ENCODE results near the gene NEK11. TPM values are rescaled to one million over a fixed set of nuclear protein-coding genes. Genes with fewer than 3 reads are reported as not detected.

NEK11 gene
- total and polyA plus RNA-seq, 9 of the 15 experiments (the other 6 are each of a cell fraction or from before 2014, with no cell fraction given) = 0.28 to 1.5 (median 0.87) TPM

DNA sequence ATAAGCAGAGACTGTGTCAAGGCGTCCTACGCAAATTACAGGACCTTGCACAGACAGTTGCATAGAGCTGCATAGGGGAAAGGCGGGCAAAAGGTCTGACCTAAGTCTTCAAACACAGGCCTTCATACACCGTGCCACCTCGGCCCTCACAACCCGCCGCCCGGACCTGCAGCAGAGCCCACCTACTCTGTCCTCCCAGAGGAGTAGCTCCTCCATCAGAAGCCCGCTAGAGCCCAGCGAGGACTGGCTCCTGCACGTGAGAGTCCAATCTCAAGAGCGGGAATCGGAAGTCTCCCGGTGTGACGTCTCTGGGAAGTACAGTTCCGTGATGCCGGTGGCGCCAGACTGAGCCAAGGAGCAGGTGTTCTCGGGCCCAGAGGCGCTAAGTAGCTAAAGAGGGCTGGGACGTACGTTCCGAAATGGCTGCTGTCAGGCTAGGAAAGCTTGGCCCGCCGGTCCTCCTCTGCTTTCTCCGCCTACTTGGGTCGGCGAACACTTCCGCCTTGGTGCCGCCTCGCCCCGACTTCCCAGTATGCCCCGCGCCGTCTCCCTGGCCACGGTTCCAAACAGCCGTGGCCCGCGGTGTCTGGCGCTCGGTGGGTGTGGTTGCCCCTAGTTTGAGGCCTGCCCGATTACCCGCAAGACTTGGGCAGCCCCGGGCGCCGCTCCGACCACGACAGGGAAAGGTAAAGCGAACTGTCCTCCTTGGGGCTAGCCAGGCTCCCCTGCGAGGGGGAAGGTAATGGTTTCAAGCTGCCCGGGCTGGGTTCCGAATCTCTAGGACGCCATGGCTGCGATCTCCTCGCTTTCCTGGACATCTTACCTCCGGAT, at the start of gene NEK11, which contains the start of gene ASTE1 (continued):
- no peak for TF ChIP-seq SMAD1 (IDR thresholded peaks at IDR 0.05; ENCODE audit: low read depth, low read length, partially characterized antibody)
- no peak for TF ChIP-seq POU5F1 (IDR thresholded peaks at IDR 0.05; ENCODE audit: borderline replicate concordance, low read depth, low read length, partially characterized antibody)
- no peak for TF ChIP-seq SAFB (IDR thresholded peaks at IDR 0.05; ENCODE audit: borderline replicate concordance, low read depth, low read length)
- no peak for TF ChIP-seq MCM3 (IDR thresholded peaks at IDR 0.05)
- no peak for TF ChIP-seq CREBBP (IDR thresholded peaks at IDR 0.05; ENCODE audit: low read depth, low read length)
- no peak for TF ChIP-seq CHD4 (IDR thresholded peaks at IDR 0.05; ENCODE audit: insufficient read depth, insufficient replicate concordance, low read depth, low read length, poor library complexity, severe bottlenecking)
- no peak for TF ChIP-seq TBL1XR1 (IDR thresholded peaks at IDR 0.05; ENCODE audit: low read length in 2 of 2)
- TF ChIP-seq, protein P1, sequence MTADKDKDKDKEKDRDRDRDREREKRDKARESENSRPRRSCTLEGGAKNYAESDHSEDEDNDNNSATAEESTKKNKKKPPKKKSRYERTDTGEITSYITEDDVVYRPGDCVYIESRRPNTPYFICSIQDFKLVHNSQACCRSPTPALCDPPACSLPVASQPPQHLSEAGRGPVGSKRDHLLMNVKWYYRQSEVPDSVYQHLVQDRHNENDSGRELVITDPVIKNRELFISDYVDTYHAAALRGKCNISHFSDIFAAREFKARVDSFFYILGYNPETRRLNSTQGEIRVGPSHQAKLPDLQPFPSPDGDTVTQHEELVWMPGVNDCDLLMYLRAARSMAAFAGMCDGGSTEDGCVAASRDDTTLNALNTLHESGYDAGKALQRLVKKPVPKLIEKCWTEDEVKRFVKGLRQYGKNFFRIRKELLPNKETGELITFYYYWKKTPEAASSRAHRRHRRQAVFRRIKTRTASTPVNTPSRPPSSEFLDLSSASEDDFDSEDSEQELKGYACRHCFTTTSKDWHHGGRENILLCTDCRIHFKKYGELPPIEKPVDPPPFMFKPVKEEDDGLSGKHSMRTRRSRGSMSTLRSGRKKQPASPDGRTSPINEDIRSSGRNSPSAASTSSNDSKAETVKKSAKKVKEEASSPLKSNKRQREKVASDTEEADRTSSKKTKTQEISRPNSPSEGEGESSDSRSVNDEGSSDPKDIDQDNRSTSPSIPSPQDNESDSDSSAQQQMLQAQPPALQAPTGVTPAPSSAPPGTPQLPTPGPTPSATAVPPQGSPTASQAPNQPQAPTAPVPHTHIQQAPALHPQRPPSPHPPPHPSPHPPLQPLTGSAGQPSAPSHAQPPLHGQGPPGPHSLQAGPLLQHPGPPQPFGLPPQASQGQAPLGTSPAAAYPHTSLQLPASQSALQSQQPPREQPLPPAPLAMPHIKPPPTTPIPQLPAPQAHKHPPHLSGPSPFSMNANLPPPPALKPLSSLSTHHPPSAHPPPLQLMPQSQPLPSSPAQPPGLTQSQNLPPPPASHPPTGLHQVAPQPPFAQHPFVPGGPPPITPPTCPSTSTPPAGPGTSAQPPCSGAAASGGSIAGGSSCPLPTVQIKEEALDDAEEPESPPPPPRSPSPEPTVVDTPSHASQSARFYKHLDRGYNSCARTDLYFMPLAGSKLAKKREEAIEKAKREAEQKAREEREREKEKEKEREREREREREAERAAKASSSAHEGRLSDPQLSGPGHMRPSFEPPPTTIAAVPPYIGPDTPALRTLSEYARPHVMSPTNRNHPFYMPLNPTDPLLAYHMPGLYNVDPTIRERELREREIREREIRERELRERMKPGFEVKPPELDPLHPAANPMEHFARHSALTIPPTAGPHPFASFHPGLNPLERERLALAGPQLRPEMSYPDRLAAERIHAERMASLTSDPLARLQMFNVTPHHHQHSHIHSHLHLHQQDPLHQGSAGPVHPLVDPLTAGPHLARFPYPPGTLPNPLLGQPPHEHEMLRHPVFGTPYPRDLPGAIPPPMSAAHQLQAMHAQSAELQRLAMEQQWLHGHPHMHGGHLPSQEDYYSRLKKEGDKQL (CRISPR knock-in tag; IDR thresholded peaks at IDR 0.05; ENCODE audit: borderline replicate concordance) = no peak
- TF ChIP-seq, protein P2, sequence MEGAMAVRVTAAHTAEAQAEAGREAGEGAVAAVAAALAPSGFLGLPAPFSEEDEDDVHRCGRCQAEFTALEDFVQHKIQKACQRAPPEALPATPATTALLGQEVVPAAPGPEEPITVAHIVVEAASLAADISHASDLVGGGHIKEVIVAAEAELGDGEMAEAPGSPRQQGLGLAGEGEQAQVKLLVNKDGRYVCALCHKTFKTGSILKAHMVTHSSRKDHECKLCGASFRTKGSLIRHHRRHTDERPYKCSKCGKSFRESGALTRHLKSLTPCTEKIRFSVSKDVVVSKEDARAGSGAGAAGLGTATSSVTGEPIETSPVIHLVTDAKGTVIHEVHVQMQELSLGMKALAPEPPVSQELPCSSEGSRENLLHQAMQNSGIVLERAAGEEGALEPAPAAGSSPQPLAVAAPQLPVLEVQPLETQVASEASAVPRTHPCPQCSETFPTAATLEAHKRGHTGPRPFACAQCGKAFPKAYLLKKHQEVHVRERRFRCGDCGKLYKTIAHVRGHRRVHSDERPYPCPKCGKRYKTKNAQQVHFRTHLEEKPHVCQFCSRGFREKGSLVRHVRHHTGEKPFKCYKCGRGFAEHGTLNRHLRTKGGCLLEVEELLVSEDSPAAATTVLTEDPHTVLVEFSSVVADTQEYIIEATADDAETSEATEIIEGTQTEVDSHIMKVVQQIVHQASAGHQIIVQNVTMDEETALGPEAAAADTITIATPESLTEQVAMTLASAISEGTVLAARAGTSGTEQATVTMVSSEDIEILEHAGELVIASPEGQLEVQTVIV (CRISPR knock-in tag; IDR thresholded peaks at IDR 0.05; ENCODE audit: borderline replicate concordance) = no peak
- no peak for TF ChIP-seq ZNF224 (CRISPR knock-in tag; IDR thresholded peaks at IDR 0.05)
- no peak for TF ChIP-seq ZKSCAN8 (CRISPR knock-in tag; IDR thresholded peaks at IDR 0.05)
- TF ChIP-seq TEAD1 (CRISPR knock-in tag; IDR thresholded peaks at IDR 0.05) = no peak; a peak in 1 of 4 replicates
- no peak for TF ChIP-seq SMARCB1 (IDR thresholded peaks at IDR 0.05; ENCODE audit: insufficient read length, low read depth)
- TF ChIP-seq, protein P3, sequence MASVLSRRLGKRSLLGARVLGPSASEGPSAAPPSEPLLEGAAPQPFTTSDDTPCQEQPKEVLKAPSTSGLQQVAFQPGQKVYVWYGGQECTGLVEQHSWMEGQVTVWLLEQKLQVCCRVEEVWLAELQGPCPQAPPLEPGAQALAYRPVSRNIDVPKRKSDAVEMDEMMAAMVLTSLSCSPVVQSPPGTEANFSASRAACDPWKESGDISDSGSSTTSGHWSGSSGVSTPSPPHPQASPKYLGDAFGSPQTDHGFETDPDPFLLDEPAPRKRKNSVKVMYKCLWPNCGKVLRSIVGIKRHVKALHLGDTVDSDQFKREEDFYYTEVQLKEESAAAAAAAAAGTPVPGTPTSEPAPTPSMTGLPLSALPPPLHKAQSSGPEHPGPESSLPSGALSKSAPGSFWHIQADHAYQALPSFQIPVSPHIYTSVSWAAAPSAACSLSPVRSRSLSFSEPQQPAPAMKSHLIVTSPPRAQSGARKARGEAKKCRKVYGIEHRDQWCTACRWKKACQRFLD (CRISPR knock-in tag; IDR thresholded peaks at IDR 0.05) = peak; percentile 67
- no peak for TF ChIP-seq ZNF668 (CRISPR knock-in tag; IDR thresholded peaks at IDR 0.05)
- no peak for TF ChIP-seq ZKSCAN1 (IDR thresholded peaks at IDR 0.05; ENCODE audit: low read depth, low read length)
- TF ChIP-seq, protein P4, sequence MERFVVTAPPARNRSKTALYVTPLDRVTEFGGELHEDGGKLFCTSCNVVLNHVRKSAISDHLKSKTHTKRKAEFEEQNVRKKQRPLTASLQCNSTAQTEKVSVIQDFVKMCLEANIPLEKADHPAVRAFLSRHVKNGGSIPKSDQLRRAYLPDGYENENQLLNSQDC (CRISPR knock-in tag; IDR thresholded peaks at IDR 0.05) = no peak
- TF ChIP-seq ZNF133 (CRISPR knock-in tag; IDR thresholded peaks at IDR 0.05) = no peak
